Hematopoietic multipotent progenitor cell treated with erythropoietin and hydrocortisone succinate and interleukin-3 and kit ligand, for 6 days (in vitro differentiated cells): ENCODE measurements around the gene HOXA3.

ENCODE experiments used
- DNase-seq: peaks from one replicate; pipeline ENCODE4 v3.0.0-alpha.2; 2015

The HOXA3 gene

GRCh38 chr7:27151931-27152815 lies at the start of gene HOXA3:
Gene HOXA3 (minus strand): TSS chr7:27152583. CDS start chr7:27110640, 41,943 bp downstream.
- DNase-seq: no peak

GRCh38 chr7:27201580-27202017 lies 49.2 kb upstream of the HOXA3 start:
- no peak for DNase-seq

GRCh38 chr7:27200761-27201579 lies 48.6 kb upstream of the HOXA3 start:
- peak; percentile 50 for DNase-seq

GRCh38 chr7:27199849-27200760 lies 47.7 kb upstream of the HOXA3 start, which contains the start of gene HOXA13:
Gene HOXA13 (minus strand): TSS chr7:27200091. CDS start chr7:27200077, 14 bp downstream.
- DNase-seq: peak; percentile 48

GRCh38 chr7:27198871-27199801 lies 46.8 kb upstream of the HOXA3 start:
- no peak for DNase-seq

GRCh38 chr7:27198138-27198841 lies 45.9 kb upstream of the HOXA3 start:
- no peak for DNase-seq

- DNase-seq: no peak
Observed at GRCh38 chr7:27197137-27198042, 45.0 kb upstream of the HOXA3 start.

- peak; percentile 91 for DNase-seq
Observed at GRCh38 chr7:27196287-27196767, 43.9 kb upstream of the HOXA3 start.

GRCh38 chr7:27194686-27195379 lies 42.5 kb upstream of the HOXA3 start:
- DNase-seq: no peak

- no peak for DNase-seq
Observed at GRCh38 chr7:27194002-27194352, 41.6 kb upstream of the HOXA3 start.

- no peak for DNase-seq
Observed at GRCh38 chr7:27193335-27194001, 41.1 kb upstream of the HOXA3 start.

- DNase-seq: peak; percentile 61
Observed at GRCh38 chr7:27192546-27193334, 40.4 kb upstream of the HOXA3 start.

- no peak for DNase-seq
Observed at GRCh38 chr7:27191833-27192545, 39.6 kb upstream of the HOXA3 start.

- DNase-seq: no peak
Observed at GRCh38 chr7:27191161-27191731, 38.9 kb upstream of the HOXA3 start.

GRCh38 chr7:27189997-27190748 lies 37.8 kb upstream of the HOXA3 start:
- DNase-seq: no peak
